ENCODE measurements around the gene TRMT61A. TPM values are rescaled to one million over a fixed set of nuclear protein-coding genes. Genes with fewer than 3 reads are reported as not detected.

Gene TRMT61A
- total and polyA plus RNA-seq, 12 donors = 2.9 to 14.7 (median 4.0) TPM

- Histone ChIP-seq H3K9me3 (no peaks in the 10 kb centered on the region), H3K27ac (peak overlapping the region in 1 of 10 donors; percentile 49), H3K36me3 (peaks cover 0 to 100% (median 24%) of the 10 kb centered on the region in 9 donors), H3K27me3 (no peaks in the 10 kb centered on the region), H3K4me3 (no peak overlapping the region), H3K4me1 (peaks cover 3 to 30% (median 11%) of the 10 kb centered on the region in 9 donors)
- ATAC-seq (no peak), DNase-seq (no peak)
- no peak for TF ChIP-seq CTCF (IDR thresholded peaks at IDR 0.05)
- intact Hi-C loops (cut with DNase I) = loop anchor here in 2 of 10 donors (10.0 kb wide), 1 partner anchor 108 kb away; the partner anchor contains the start of gene MARK3 (in 2 of the 2)
- 83 to 89% methylated on average over 6 of the region's 6 CpGs for WGBS, 2 donors
Observed at GRCh38 chr14:103492156-103492925, 36.7 kb upstream of the TRMT61A start.

- peaks cover 8 to 34% (median 12%) of the 10 kb centered on the region in 9 donors for H3K4me1 ChIP-seq
- peaks cover 0 to 100% (median 19%) of the 10 kb centered on the region in 9 donors for H3K36me3 ChIP-seq
- WGBS, 2 donors = 63% methylated on average over 2 of the region's 2 CpGs
- no peak for DNase-seq
- ATAC-seq = peak; percentile 27 to 71 (median 40)
- no peak overlapping the region for H3K4me3 ChIP-seq
- peak overlapping the region in 3 of 10 donors; percentile 15 to 41 (median 19) for H3K27ac ChIP-seq
- intact Hi-C loops (cut with DNase I) = loop anchor here in 2 of 10 donors (10.0 kb wide), 1 partner anchor 111 kb away; the partner anchor contains the start of gene MARK3 (in 2 of the 2)
- no peaks in the 10 kb centered on the region for H3K27me3 ChIP-seq
- no peaks in the 10 kb centered on the region for H3K9me3 ChIP-seq
- TF ChIP-seq CTCF (IDR thresholded peaks at IDR 0.05) = no peak
Observed at GRCh38 chr14:103495854-103496253, 33.1 kb upstream of the TRMT61A start.

GRCh38 chr14:103496776-103497175, 32.2 kb upstream of the TRMT61A start:
- peaks cover 0 to 100% (median 26%) of the 10 kb centered on the region in 9 donors for H3K36me3 ChIP-seq
- peak overlapping the region in 3 of 10 donors; percentile 15 to 47 (median 18) for H3K27ac ChIP-seq
- 0 to 49% methylated on average over 1 of the region's 1 CpG for WGBS, 2 donors
- peaks cover 8 to 38% (median 14%) of the 10 kb centered on the region in 9 donors for H3K4me1 ChIP-seq
- ATAC-seq (no peak), DNase-seq (no peak)
- no peak overlapping the region for H3K4me3 ChIP-seq
- no peak for TF ChIP-seq CTCF (IDR thresholded peaks at IDR 0.05)
- intact Hi-C loops (cut with DNase I) = loop anchor here in 2 of 10 donors (10.0 kb wide), 1 partner anchor 112 kb away; the partner anchor contains the start of gene MARK3 (in 2 of the 2)
- no peaks in the 10 kb centered on the region for H3K9me3 ChIP-seq
- H3K27me3 ChIP-seq = no peaks in the 10 kb centered on the region

- TF ChIP-seq CTCF (IDR thresholded peaks at IDR 0.05) = no peak
- H3K4me3 ChIP-seq = no peak overlapping the region
- ATAC-seq = peak in 1 of 8 donors; percentile 9
- WGBS, 2 donors = 71 to 73% methylated on average over 10 of the region's 10 CpGs
- H3K27me3 ChIP-seq = no peaks in the 10 kb centered on the region
- peaks cover 0 to 100% (median 48%) of the 10 kb centered on the region in 9 donors for H3K36me3 ChIP-seq
- peak overlapping the region in 1 of 10 donors; percentile 55 for H3K27ac ChIP-seq
- no peak for DNase-seq
- intact Hi-C loops (cut with DNase I) = loop anchor here in 9 of 10 donors (1.0 to 10.0 kb wide), 4 partner anchors 47 to 115 kb away; partner anchors contain the start of gene MARK3 (in 2 of the 9)
- H3K4me1 ChIP-seq = peaks cover 8 to 38% (median 14%) of the 10 kb centered on the region in 9 donors
- H3K9me3 ChIP-seq = no peaks in the 10 kb centered on the region
Observed at GRCh38 chr14:103499709-103500108, 29.3 kb upstream of the TRMT61A start.
